HG02981 (cell line): Measurements from ENCODE around the gene NQO2.
"Not testable (repeated sequence)": the region's sequence is repeated elsewhere in the genome, so short reads cannot be mapped to it uniquely, and the experiment has no call there.

Source experiments
- ATAC-seq: cut with Tn5 transposase; IDR thresholded peaks from one replicate; pipeline ENCODE4 v1.9.1; 2021; ENCODE audit warnings: mild to moderate bottlenecking, moderate library complexity; ENCODE audit not compliant: unreplicated experiment

NQO2 gene

DNA sequence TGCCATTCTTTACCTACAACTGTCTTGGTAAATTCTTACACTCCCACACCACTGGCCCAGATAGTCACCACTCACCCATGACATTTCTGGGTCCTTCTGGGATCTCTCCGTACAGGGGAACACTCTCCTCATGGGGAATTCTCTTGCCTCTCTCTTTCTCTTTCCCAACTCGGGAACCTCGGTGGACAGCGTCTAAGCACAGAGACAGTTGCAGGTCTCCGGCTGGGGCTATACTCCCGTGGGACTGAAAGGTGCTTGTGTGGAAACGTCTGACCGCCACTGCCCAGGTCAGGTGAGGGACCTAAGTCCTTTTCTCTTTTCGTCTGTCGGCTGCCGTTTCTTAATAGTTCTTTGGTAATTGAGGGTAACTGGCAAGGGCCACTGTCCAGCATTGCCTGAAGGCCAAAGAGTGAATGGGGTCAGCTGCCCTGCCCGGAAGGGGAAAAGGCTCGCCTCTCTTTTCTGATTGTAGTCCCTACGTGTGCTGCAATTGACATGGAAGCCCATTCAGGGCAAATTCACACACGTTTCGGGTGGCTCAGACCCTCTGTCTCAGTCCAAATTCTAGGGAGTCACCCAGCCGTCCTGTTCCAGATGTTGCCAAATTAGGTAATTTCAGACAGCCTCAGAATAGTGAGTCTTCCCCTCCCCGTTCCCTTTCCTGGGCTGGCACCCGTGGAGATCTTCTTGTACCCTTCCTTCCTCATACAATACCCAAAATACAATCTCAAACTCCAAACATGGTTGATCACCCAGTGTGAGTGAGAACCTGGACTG is 37.4 kb downstream of the NQO2 start:
- no peak for ATAC-seq

GRCh38 chr6:3037638-3038365 is 38.1 kb downstream of the NQO2 start:
- ATAC-seq, result no peak

GRCh38 chr6:3039384-3039783 is 39.7 kb downstream of the NQO2 start:
- ATAC-seq, result no peak

- ATAC-seq, result no peak
Observed at GRCh38 chr6:3041147-3041546, 41.5 kb downstream of the NQO2 start.

GRCh38 chr6:3041606-3042005 is 41.9 kb downstream of the NQO2 start:
- no peak for ATAC-seq

- ATAC-seq, result no peak
Observed at GRCh38 chr6:3045369-3045768, 45.7 kb downstream of the NQO2 start.

DNA sequence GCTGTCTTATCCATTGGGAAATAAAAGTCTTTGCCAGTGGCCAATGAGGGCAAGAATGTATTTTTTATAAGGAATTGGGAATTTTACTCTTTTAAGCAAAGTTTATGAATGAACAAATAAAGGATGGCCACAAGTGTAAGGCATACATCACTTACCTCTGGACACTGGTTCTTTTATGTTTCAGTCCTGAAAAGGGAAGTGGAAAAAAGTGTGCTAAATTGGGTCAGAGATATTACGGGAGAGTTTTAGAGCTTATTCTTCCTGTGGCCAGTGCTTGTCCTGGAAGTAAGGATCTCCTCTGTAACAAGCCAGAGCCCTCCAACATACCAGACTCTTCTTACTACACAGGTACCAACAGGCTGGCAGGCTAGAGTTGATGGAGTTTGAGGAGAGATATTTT is 46.1 kb downstream of the NQO2 start:
- ATAC-seq, result no peak

DNA sequence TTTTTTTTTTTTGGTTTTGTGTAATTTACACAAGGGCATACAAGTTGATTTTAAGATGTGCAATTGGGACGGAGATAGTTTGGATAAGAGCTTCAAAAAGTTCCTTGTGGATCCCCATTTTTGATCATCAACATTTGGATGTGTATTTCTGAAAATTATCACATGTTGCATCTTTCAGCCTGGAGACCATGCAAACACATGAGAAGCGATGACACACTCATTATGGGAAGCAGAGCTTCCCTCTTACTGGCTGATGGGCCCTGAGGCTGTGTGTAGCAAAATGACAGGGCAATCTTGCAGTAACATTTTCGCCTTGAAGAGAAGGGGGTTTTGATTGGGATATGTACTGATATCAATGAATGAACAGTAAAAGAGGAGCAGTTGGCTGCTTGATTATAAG is 46.6 kb downstream of the NQO2 start:
- no peak for ATAC-seq

DNA sequence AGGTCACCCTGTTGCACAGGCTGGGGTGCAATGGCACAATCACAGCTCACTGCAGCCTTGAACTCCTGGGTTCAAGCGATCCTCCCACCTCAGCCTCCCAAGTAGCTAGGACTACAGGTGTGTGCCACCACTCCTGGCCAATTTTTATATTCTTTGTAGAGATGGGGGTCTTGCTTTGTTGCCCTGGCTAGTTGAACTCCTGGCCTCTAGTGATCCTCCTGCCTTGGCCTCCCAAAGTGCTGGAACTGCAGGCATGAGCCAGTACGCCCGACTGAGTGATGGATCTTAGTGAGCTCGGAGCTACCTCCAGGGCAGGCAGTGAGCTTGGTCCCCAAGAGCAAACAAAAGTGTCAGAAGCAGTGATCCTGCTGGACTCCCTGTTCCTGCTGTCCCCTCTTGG is 48.3 kb downstream of the NQO2 start:
- ATAC-seq, result not testable (repeated sequence)

- no peak for ATAC-seq
Observed at GRCh38 chr6:3052481-3053230, 53.0 kb downstream of the NQO2 start.

DNA sequence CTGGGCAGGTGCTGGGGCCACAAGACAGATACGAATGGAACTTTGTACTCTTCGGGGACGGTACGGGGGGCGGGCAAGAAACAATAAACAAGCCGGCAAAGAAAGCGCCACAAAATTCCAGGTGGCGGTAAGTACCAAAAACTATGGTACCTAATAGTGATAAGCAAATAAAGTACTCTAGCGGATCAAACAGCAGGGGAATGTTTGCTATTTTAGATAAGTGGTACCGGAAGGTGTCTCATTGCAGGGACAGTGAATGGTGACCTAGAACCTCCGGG is 53.5 kb downstream of the NQO2 start:
- ATAC-seq, result no peak

GRCh38 chr6:3054229-3055157 is 54.8 kb downstream of the NQO2 start:
- ATAC-seq, result not testable (repeated sequence)

GRCh38 chr6:3055158-3055499 is 55.4 kb downstream of the NQO2 start:
- not testable (repeated sequence) for ATAC-seq

GRCh38 chr6:3057063-3057770 is 57.5 kb downstream of the NQO2 start:
- ATAC-seq, result no peak

- no peak for ATAC-seq
Observed at GRCh38 chr6:3058957-3059356, 59.3 kb downstream of the NQO2 start.

DNA sequence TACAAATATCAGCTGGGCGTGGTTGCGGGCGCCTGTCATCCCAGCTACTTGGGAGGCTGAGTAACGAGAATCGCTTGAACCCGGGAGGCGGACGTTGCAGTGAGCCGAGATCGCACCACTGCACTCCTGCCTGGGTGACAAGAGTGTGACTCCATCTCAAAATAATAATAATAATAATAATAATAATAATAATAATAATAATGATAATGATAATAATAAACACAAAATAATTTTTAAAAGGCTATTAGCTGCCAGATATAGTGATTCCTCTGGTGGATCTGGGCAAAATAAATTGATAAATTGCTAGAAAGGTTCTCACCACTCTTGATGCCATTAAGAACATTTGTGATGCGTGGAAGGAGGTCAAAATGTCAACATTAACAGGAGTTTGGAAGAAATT is 60.4 kb downstream of the NQO2 start:
- ATAC-seq, result not testable (repeated sequence)

- ATAC-seq, result no peak
Observed at GRCh38 chr6:3061501-3061941, 61.8 kb downstream of the NQO2 start.

DNA sequence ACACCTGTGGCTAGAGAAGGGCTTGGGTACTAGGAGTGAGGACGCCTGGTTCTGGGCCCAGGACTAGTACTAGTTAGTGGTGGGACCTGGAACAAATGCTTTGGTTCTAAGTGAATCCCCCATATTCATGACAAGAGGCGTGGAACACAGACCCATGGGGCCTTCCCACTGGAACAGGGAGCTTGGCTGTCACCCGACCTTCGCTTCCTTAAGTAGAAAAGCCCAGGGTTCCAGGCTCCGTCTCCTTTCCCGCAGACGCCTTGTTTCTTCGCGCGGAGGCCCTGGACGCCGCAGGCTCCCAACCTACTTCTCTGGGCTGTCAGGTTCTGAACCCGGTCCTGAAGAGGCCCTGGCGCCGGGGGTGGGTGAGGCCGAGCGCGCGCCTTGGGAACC is 63.6 kb downstream of the NQO2 start:
- not testable (repeated sequence) for ATAC-seq

GRCh38 chr6:3063733-3064700 is 64.3 kb downstream of the NQO2 start:
- ATAC-seq, result peak; percentile 70
